ENCODE data around the gene SRC.
A peak's percentile ranks its signal among the peaks of the same experiment; 100 is the strongest.

SRC gene

DNA sequence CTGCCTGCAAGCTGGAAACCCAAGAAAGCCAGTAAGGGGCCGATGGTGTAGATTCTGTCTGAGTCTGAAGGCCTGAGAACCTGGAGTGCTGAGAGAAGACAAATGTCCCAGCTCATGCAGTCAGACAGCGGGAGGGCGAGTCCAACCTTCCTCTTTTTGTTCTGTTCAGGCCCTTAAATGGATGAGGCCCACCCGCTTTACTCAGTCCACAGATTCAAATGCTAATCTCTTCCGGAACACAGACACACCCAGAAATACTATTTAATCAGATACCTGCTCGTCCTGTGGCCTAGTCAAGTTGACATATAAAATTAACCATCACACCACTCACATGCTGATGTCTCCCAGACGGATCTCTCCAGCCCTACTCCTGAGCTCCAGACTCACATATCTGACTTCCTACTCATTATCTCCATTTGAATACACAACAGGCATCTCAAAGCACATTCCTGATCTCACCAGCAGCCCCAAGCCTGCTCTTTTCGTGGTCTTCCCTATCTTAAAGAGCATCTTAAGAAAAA, 26.7 kb upstream of the SRC start:
- TF ChIP-seq, protein P1, sequence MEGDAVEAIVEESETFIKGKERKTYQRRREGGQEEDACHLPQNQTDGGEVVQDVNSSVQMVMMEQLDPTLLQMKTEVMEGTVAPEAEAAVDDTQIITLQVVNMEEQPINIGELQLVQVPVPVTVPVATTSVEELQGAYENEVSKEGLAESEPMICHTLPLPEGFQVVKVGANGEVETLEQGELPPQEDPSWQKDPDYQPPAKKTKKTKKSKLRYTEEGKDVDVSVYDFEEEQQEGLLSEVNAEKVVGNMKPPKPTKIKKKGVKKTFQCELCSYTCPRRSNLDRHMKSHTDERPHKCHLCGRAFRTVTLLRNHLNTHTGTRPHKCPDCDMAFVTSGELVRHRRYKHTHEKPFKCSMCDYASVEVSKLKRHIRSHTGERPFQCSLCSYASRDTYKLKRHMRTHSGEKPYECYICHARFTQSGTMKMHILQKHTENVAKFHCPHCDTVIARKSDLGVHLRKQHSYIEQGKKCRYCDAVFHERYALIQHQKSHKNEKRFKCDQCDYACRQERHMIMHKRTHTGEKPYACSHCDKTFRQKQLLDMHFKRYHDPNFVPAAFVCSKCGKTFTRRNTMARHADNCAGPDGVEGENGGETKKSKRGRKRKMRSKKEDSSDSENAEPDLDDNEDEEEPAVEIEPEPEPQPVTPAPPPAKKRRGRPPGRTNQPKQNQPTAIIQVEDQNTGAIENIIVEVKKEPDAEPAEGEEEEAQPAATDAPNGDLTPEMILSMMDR (conservative IDR thresholded peaks at IDR 0.05; ENCODE audit: low read length), result no peak
- DNase-seq (ENCODE audit: low read depth), result peak; percentile 70
- H3K4me3 ChIP-seq (ENCODE audit: low read length), result no peak overlapping the region

DNA sequence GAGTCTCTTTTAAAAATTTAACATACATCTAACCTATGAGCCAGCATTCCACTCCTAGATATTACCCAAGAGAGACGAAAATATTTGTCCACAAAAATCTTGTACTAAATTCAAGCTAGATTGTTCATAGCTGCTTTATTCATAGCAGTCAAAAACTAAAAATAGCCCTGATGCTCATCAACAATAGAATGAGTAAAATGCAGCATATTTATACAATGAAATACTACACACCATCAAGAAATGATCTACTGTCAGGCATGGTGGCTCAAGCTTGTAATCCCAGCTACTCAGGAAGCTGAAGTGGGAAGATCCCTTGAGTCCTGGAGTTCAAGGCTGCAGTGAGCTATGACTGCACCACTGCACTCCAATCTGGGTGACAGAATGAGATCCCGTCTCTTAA, 22.0 kb upstream of the SRC start:
- DNase-seq (ENCODE audit: low read depth), result peak; percentile 93
- TF ChIP-seq, protein P1 (conservative IDR thresholded peaks at IDR 0.05; ENCODE audit: low read length), result no peak
- no peak overlapping the region for H3K4me3 ChIP-seq (ENCODE audit: low read length)

DNA sequence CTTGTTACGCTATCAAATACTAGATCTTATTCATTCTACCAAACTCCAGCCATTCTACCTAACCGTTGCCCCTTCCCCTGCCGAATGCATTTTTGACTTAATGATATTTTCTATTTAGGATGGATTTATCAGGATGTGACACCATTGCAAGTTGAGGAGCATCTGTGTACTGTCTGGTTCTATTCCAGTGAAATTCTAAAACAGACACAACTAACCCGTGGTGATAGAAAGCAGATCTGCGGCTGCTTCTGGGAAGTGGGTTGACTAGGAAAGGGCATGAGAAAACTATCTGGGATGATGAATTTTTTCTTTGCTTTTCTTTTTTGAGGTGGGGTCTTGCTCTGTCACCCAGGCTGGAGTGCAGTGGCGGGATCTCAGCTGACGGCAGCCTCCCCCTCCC, 20.7 kb upstream of the SRC start:
- TF ChIP-seq, protein P1 (conservative IDR thresholded peaks at IDR 0.05; ENCODE audit: low read length), result no peak
- DNase-seq (ENCODE audit: low read depth), result no peak
- H3K4me3 ChIP-seq (ENCODE audit: low read length), result no peak overlapping the region

DNA sequence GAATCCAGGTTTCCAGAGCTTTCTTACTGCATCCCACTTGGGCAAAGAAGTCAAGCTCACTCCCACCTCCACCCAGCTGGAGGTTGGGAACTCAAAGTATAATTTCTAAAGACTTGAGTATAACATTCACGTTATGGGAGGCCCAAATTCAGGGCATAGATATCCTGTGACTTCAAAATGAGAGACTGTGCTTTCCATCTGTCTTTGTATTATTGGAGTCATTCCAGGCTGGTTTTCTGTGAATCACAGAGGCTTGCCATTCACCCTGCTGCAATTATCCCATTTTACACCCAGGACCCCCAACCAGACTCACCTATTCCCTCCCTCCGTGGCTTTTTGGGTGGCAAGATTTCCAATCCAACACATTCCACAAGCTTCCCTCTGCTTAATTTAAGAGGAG, 19.3 kb upstream of the SRC start:
- DNase-seq (ENCODE audit: low read depth), result peak; percentile 55
- H3K4me3 ChIP-seq (ENCODE audit: low read length), result no peak overlapping the region
- TF ChIP-seq, protein P1 (conservative IDR thresholded peaks at IDR 0.05; ENCODE audit: low read length), result no peak

DNA sequence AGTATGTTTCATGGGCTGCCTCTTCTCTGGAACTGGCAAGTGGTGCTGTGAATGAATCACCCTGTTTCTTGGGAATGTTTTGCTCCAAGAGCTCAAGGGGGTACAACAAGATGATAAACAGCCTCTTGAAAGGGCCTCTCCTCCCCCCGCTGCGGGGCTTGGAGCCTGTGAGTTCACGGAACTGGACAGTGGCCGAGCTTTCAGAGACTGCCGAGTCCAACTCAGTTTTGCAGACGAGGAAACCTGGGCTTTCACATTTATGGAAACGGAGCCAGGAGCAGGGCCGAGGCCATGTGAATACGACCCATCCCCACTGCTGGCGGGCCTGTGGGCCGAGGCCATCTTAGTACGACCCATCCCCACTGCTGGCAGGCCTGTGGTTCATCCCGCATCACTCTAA, 18.2 kb upstream of the SRC start:
- TF ChIP-seq, protein P1 (conservative IDR thresholded peaks at IDR 0.05; ENCODE audit: low read length), result no peak
- no peak overlapping the region for H3K4me3 ChIP-seq (ENCODE audit: low read length)
- DNase-seq (ENCODE audit: low read depth), result peak; percentile 95

DNA sequence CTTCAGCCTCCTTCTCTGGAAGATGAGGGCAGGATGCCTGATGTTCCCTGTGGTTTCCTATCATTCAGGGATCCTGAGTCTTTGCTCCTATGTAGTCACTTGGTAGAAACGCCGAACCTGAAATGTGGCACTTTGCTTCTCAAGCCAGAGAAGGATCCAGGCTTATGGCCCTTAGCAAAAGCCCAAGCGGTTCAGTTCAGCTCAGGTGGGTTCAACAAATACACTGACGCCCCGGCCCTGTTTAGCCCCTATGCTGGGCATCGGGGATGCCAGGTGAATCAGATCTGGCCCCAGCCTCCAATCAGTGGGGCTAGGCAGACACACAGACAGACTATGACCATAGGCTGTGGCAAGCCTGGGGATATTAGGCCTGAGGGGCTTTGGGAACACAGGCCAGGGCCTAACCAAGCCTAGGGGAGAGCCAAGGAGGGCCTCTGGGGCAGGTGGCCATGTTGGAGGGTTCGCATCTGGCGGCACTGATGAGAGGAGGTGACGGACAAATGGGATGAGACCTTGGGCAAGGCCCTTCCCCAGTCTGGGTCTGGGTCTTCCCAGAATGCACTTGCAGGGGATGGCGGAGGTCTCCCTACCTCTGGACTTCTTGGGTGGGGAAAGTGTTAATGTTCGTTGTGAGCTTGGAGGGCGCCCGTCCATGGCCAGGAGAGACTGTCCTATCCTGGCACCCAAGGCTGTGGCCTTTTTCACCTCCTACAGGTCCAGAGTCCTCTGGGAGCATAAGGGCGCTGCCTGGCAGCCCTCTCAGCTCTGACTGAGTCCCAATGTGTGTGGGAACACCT, 17.6 kb upstream of the SRC start:
- TF ChIP-seq, protein P1 (conservative IDR thresholded peaks at IDR 0.05; ENCODE audit: low read length), result no peak
- no peak overlapping the region for H3K4me3 ChIP-seq (ENCODE audit: low read length)
- DNase-seq (ENCODE audit: low read depth), result no peak

Data from AG10803 (cell line).